T-helper 22 cell (primary cell): Measurements from ENCODE around the gene KCTD5.

Source experiments
- DNase-seq: peaks from one replicate; pipeline ENCODE4 v3.0.0-alpha.2; 2020; ENCODE audit warnings: low read depth

Gene KCTD5

DNA sequence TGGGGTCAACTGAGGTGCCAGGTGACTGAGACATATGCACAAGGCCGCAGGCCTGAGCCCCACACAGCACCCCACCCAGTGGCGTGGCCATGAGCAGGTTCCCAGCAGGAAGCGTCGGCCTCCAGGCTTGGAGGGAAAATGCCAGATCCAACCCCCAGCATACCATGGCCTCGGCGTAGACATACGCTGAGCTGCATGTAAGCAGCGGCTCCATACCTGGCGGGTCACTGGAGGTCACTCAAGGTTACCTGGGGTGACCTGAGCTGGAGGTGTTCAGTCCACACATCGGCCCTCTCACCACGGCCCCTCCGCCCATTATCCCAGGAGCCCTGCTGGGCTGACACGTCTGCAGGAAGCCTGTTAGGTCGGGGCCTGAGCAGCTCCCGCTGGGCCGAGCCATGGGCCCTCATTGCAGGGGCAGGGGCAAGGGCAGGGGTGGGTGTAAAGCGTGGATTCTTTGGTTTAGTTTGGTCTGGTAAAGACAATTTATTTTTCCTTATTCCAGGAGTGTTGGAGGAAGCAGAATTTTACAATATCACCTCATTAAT is 15.2 kb downstream of the KCTD5 start:
- no peak for DNase-seq

DNA sequence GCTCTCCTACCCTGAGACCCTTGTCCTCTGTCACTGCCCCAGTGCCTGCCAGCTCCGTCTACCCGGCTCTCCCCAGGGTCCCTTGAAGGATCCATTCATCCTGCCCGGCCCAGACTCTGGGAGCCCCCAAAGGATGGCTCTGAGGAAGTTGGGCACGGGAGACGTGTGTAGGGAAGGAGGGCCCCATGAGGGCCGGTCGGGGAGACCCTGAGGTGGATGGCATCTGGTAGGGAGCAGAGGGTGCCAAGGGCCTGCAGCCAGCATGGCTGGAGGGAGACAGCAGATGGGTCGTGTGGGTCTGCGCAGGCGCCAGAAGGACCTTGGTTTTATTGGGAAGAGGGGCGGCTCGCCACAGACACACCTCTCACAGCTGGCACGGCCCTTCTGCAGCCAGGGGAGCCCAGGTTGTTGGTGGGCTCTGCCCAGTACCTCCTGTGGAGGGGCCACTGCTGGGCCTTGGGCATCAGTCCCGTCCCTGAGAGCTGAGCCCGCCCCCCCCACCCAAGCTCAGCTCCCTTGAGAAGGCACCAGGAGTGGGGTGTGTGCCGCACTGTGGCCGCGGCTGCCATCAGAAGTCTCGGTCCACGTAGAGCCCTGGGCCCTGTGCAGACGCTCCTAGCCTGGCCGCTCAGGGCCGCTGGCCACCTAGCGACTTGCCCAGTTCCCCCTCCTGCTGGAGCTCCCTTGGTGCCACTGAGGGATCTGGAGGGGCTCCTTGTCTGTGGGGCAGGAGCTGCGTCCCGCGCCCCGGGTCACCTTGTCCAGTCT is 16.0 kb downstream of the KCTD5 start:
- DNase-seq: no peak

DNA sequence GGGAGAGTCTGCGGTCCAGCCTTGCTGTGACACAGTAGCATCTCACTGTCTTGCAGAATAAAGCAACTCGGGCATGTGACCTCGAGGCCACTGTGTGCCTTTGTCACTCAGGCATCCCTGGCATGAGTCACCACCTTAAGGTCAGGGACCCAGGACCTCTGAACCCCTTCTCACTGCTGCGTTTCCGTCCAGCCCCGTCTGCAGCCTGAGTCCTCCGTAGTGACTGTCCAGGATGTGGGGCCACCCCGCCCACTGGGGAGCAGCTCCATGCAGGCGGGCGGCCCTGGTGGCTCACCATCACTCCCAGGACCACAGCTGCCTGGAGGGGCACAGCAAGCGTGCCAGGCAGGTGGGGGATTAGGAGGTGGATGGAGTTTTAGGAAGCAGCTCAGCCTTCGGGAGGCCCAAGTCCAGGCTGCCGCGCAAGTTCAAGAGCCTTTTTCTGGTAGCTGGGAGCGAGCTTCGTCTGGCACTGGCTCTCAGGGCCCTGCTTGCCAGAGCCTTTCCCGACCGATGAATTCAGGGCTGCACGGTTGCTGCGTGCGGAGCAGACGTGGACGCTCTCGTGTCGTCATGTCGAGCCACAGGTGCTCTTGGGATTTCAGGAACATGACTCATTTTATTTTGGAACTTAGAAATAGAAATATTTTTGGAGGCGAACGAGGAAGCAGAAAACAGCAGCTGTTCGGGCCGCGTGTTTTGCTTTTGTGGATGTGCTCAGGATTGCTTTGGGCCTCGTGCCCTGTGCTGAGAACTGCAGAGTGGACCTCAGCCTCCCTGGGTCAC is 16.8 kb downstream of the KCTD5 start:
- DNase-seq: no peak

DNA sequence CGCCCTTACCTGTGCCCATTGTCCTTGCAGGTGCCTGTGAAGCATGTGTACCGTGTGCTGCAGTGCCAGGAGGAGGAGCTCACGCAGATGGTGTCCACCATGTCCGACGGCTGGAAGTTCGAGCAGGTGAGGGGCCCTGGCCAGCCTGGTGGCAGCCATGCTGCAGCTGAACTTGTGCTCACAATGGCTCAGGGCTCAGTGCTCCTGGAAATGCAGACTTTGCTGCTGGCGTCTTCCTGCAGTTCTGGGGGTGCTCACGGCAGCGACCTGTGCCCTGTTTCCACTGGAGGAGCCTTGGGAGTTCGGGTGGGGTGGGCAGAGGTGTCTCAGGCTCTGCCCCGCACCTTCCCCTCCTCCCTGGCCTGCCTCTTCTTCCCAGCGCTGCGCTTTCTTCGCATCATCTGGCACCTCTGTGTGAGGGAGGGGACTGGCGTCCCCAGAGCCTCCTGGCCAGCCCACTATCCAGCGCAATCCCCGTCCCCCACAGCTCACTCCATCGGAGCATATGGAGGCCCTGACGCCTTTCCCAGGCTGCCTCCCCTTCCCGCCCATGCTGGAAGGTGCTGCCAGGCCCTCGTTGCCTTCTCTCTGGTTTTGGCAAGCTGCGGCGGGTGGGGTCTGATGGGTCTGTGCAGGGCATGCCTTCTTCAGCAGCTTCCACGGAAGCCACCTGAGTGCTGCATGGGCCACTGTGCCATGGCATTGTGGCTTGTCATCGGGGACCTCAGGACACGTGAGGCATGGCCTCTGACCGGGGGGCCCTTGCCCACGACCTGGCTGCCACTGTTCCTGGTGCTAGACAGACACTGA is 17.7 kb downstream of the KCTD5 start:
- no peak for DNase-seq

DNA sequence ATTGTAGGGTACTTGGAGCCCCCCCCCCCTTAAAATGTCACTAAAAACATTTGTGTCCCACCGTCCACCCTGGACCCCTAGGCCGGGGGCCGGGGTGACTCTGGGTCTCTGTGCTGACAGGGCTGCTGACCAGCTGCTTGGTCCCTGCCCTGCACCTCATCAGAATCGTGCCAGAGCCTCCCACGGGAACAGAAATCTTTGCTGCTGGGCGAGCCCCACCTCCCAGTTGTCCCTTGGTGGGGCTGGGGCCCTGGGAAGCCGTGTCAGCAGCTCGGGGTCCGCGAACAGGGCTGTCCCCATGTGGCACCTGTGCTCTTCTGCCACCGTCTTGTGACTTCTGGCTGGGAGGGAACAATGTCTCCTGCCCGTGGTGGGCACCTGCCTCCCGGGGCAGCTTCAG is 18.5 kb downstream of the KCTD5 start:
- no peak for DNase-seq

DNA sequence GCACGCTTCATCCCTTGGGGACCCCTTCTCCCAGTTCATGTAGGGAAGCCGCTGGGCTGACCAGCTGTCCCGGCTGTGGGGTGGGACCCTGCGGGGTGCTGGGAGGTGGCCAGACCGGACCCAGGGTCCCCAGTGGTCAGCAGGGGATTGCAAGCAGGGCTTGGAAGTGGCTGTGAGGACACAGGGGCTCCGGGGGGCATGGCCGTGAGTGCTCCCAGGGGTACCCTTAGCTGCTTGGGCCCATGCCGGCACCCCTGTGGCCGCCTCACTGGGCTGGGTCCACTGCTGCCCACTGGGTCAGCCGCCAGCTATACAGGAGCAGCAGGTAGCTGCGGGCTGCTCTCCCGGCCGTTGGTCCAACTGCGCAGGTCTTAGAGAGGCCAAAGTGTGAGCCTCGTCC is 18.9 kb downstream of the KCTD5 start:
- DNase-seq: no peak

DNA sequence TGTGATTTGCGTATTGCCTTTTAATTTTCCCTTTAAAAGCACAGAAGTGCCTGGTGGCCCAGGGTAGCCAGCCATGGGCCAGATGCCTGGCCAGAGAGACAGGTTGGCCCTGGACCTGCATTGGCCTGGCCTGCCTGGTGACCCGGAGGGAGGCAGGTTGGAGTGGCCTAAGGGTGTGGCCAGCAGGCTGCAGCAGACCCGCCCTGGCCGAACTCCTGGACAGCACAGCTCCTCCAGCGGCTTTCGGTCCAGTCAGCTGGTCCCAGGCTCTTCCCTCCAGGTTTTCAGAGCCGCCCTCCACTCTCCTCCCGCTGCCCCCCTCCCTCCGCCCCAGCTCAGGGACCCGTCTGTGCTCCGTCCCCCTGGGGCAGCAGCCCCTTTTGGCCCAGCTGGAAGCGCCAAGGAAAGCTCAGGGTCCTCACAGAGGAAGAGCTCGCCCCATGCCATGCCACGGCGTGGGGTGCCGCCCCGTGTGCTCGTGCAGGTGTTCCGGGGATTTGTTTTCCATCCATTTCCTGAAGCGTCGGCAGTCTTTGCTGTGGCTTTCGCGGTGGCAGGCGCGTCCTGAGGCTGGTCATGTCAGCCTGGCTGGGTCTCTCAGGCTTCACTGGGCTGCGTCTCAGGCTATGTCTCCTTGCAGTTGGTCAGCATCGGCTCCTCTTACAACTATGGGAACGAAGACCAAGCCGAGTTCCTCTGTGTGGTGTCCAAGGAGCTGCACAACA is 19.6 kb downstream of the KCTD5 start:
- DNase-seq: no peak

DNA sequence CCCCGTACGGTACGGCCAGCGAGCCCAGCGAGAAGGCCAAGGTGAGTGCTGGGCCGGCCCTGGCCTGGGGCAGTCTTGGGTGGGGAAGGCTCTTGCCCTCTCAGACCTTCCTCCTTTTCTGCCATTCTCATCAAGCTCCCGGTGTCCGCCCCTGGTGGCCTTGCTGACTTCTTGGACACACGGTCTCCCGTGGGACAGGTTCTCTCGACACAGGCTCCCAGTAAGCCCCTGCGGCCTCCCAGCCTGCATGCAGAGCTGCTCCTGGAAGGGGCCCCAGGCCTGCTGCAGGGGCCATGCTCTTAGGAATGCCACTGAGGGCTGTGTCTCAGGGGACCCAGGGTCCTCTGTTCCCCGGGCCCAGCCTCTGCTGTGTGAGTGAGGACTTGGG is 20.1 kb downstream of the KCTD5 start:
- DNase-seq: no peak

DNA sequence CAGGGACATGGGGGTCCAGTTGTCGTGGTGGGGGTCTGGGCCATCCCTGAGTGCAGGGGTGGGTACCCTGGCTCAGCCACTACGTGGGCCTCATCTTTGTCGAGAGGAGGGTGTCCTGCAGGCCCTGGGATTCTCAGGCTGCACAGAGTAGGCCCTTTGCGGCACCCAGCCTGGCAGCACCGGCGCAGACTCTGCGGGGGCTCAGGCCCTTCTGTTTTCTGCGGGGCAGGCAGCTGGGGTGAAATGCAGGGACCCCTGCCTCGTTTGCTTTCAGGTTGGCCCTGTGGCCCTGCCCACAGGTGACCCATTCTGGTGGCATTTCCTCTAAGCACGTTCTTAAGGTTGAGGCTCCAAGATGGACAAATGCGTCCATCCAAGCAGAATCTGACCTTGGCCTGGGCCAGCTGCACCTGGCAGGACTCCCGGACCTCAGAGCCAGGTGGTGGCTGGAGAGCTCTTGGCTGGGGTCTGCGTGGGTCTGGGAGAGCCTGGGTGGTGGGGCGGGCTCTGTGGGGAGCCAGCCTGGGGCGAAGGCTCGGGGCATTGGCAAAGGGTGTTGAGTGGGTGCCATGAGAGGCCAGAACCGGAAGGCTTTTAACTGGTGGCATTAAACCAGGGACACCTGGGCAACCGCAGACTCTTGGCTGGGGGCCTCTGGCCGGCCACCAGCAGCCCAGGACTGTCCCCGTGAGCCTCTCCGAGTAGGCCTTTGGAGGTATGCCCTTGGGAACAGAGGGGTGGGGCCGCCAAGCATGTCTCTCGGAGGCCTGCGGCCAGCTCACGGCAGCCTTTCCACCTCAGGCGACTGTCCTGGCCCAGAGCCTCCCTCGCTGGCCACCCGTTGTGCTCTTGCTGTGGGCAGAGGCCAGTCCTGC is 20.8 kb downstream of the KCTD5 start:
- DNase-seq: no peak

DNA sequence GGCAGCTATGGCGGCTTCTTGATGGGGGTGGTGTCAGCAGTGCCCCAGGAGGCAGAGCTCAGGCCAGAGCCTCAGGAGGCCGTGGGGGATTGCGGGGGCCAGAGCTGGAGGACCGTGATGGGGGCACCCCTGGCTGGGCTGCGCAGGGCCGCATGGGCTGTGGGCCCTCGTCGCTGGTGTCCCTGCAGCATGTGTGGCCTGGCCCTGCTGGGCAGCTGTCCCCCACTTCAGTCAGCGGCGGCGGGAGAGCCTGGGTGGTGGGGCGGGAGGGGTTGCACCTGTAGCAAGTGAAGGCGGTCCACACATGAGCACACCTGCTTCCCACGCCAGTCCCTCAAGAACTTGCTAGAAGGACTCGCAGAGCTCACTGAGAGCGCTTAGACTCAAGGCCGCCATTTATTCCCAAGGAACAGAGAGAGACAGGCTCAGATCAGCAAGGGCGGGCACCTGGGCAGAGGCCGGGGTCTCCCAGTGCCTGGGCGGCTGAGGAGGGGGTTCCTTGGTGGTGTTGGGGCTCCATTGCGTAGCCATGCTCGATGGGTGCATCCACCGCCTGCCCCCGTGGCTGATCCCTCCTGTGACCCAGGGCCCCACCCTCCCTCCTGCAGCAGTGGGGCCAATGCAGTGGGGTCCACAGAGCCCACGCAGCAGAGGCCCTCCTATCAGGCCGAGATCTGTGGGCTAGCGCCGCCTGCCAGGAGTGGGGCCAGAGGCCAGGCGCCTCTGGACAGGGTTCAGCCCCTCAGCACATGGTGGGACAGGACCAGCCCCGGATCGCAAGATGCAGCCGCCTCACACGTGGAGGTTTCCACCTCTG is 22.1 kb downstream of the KCTD5 start:
- no peak for DNase-seq

DNA sequence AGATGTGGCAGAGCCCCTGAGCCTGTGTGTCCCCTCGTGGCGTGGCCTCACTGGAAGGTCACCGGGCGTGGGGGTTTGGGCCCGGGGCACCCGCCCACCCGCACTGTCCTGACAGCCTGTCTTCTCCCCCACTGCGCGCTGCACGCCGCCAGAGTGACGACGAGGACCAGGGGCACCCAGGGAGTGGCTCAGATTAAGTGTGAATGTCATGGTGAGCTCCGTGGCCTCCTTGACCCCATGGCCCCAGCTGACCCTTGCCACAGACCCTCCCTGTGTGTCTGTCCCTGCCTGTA is 22.6 kb downstream of the KCTD5 start:
- DNase-seq: no peak

DNA sequence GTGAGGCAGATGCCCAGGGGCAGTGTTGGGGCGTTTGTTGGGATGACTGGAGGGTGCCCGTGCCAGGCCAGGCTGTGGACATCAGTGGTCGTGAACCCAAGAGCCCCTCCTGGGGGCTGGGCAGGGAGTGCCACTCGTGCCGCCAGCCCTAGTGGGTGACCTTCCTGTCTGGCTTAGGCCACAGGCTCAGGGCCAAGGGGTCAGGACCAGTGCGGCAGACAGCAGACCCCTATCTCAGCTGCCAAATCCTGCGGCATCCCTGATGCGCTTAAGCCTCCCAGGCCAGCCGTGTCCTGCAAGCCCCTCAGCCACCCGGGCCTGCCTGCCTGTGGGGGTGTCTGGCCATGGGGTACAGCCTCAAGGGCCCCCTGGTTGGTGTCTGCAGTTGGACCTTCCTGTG is 23.0 kb downstream of the KCTD5 start:
- DNase-seq: no peak

DNA sequence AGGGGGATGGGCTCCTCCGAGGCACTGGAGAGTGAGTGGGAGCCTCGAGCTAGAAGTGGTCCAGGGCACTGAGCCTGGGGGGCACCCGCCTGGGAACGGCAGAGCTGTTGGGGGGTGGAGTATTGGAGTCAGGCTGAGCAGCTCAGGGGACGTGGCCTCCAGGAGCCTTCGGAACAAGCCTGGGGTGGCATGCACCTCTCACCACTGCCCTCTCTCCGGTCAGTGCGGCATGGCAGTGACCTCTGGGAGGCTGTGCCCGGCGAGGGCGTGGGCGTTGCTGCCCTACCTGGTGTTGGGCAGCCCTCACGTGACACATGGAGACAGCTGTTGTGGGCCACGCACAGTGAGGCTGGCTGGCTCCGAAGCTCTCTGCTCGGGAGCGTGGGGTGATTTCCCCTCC is 23.8 kb downstream of the KCTD5 start:
- DNase-seq: no peak

DNA sequence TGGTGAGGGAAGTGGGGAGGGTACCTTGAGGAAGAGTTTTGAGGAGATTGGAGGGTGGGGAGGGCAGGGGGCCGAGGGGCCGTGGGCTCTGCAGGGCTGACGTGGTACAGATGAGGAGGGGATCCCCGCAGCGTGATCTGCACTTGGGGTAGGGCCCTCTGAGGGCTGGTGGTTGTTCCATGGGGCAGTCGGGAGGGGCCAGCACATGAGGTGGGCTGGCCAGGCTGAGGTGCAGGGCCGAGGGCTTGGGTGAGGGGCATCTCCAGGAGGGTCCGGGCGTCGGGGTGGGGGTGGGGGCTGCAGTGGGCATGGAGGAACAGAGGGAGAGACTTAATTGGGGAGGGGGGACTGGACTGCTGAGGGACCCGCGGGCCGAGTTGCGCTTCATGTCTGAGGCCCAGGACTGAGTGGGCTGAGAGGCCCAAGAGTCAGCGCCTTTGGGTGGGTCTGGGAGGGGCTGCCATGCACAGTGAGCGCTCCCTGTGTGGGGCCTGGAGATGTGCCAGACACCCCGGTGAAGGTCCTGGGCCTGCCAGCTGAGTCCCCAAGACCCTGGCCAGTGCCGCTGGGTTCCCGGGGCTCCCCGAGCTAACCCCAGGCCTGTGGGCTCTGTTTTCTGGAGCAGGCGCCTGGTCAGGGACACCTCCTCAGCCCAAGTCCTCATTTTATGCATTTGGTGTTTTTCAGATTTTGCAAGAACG is 24.4 kb downstream of the KCTD5 start:
- DNase-seq: no peak

DNA sequence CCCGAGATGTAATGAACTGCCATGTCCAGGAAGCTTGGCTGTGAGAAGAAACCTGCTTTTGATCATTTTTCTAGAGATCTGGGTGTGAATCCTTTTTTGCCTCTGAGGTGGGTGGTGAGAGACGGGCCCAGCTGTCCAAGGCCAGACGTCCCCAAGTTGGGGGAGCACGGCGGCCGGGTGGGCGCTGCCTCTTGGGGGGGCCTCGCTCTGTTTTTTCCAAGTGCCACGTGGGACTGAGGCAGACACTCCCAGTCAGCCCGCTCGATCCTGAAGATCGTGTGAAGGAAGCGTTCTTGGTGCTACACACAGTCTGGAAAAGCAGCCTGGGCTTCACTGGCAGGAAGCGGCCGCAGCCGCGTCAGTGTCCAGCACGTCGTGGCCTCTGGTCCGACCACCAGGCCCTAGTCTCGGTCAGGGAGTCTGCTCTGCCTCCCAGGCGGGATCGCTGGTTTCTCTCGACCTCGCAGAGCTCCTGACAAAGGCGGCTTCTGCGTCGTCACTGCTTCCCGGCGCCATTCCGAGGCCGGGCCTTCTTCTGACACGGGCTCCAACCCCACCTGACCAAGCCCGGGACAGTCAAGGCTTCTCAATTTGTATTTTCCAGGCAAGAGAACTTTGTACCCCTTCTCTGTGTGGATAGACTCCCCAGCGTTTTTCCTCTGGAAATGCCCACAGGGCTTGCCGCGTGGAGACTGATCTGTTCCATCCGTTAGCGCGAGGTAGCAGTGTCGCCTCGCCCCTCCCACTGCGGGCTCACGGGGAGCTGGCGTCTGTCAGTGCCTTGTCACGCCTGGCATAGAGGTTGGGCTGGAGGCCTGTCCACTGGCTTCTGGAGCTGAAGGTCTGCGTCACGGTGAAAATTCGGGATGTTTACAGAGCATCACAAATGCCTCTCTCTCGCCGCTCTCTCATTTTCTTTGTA is 25.3 kb downstream of the KCTD5 start:
- DNase-seq: no peak

DNA sequence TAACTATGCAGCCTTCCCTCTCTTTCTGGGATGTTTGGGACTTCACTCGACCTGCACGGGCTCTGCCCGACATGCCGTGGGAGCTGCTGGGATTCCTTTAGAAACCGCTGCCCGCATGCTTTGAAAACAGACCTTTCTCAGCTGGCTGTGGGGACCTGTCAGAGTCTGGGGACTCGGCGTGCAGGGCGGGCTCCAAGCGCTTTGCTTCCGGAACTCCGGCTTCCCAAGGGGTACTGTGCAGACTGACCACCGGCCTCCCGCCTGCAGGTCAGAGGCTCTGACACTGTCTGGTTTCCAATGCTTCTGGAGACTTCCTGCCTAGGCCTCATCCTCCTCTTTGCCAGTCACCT is 25.9 kb downstream of the KCTD5 start:
- DNase-seq: no peak

DNA sequence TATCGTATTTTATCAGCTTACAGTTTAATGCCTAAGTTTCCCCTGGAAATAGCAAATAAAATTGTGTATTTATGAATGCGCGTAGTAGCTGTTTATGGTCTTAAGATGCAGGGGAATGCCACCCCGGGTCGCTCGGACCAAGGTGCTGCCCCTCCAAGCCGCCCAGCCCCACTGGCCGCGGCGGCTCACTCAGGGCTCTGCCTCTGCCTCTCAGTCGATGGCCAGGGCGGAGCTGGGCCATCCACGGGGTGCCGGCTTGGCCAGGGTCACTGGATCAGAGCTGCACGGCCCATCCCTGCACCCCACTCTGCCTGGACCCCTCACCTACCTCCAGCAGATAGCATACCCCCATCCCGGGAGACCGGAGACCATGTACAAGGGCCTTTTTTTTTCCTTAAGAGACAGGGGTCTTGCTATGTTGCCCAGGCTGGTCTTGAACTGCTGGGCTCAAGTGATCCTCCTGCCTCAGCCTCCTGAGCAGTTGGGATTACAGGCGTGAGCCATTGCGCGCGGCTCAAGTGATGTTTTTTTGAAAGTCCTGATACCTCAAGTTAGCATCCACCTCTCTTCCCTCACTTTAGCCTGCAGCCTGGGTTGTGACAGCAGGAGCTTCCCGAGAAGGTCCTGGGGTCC is 26.7 kb downstream of the KCTD5 start:
- DNase-seq: no peak

DNA sequence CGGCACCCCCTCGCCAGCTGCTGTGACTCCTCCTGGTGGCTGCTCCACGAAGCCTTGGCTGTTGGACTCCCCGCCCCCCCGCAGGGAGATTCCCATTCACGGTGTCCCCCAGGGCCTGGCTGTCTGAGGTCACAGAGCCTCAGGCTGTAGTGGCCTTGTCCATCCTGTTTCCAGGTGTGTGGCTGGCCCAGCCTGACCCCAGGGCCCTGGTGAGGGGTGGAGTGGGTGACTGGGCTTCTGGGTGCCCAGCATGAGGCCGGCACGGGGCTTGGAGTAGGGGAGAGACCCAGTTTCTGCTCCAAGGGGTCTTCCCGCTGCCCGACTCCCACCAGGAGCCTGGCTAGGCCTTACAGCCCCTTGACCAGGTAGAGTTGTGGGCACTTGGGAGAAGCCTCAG is 27.3 kb downstream of the KCTD5 start:
- DNase-seq: no peak
